Activated naive CD4-positive, alpha-beta T cell treated with anti-CD3 and anti-CD28 coated beads, Interleukin-2, amount 50 U/mL, for 72 hours (primary cell): ENCODE data around the gene ALG3. TPM values are rescaled to one million over a fixed set of nuclear protein-coding genes. Genes with fewer than 3 reads are reported as not detected.

Experiments used
- total RNA-seq, 2 donors: library from RNA; stranded (reverse); gene quantifications; one replicate each; pipeline ENCODE4 v1.2.3, GENCODE V29; 2022

ALG3 gene
- total RNA-seq, 2 donors from 2014 or later: 35.5 to 35.8 TPM

Other genes starting within 250 kb of the ALG3 start
- gene ABCC5, start 231.1 kb downstream of the ALG3 start, total RNA-seq: 10 to 100 TPM in 1 of 2 donors, 1 to 10 TPM in 1; 9.1 to 22.4 TPM
- gene HTR3D, start 217.2 kb downstream of the ALG3 start, total RNA-seq: not detected
- not detected for gene HTR3C, start 195.9 kb downstream of the ALG3 start, total RNA-seq
- gene HTR3E, start 151.9 kb downstream of the ALG3 start, total RNA-seq: not detected
- 10 to 100 TPM; 48.6 to 56.1 TPM for gene EIF2B5, start 113.6 kb downstream of the ALG3 start, total RNA-seq
- gene DVL3, start 93.6 kb downstream of the ALG3 start, total RNA-seq: 10 to 100 TPM; 30.1 to 41.7 TPM
- 100 to 1,000 TPM; 207 to 288 TPM for gene AP2M1, start 74.1 kb downstream of the ALG3 start, total RNA-seq
- gene ABCF3, start 62.8 kb downstream of the ALG3 start, total RNA-seq: 10 to 100 TPM; 76.6 to 81.3 TPM
- gene VWA5B2, start 19.4 kb downstream of the ALG3 start, total RNA-seq: not detected
- 1 to 10 TPM; 8.3 to 9.9 TPM for gene EEF1AKMT4, start 710 bp upstream of the ALG3 start, total RNA-seq
- gene CAMK2N2, start 12.6 kb upstream of the ALG3 start, total RNA-seq: under 1 TPM; 0.18 to 0.34 TPM
- gene ECE2, start 27.1 kb upstream of the ALG3 start, total RNA-seq: under 1 TPM in 1 of 2 donors, not detected in 1; 0.18 TPM
- gene PSMD2, start 50.3 kb upstream of the ALG3 start, total RNA-seq: 100 to 1,000 TPM; 241 to 252 TPM
- gene EIF4G1, start 65.6 kb upstream of the ALG3 start, total RNA-seq: 100 to 1,000 TPM; 256 to 376 TPM
- gene FAM131A, start 88.6 kb upstream of the ALG3 start, total RNA-seq: 1 to 10 TPM; 4.1 to 6.8 TPM
- 10 to 100 TPM in 1 of 2 donors, 1 to 10 TPM in 1; 6.5 to 13.9 TPM for gene CLCN2, start 112.6 kb upstream of the ALG3 start, total RNA-seq
- gene POLR2H, start 112.7 kb upstream of the ALG3 start, total RNA-seq: 100 to 1,000 TPM; 112 to 177 TPM
- not detected for gene THPO, start 129.2 kb upstream of the ALG3 start, total RNA-seq
- under 1 TPM in 1 of 2 donors, not detected in 1; 0.49 TPM for gene CHRD, start 131.1 kb upstream of the ALG3 start, total RNA-seq